Mammary epithelial cell (primary cell): ENCODE measurements around the gene FXYD6.

ENCODE experiments used
- CTCF ChIP-seq, 2 donors: IDR thresholded peaks in 1 of 2; conservative IDR thresholded peaks in 1 of 2; 2 replicates each; pipeline ENCODE4 v1.5.1; 2011 to 2012; ENCODE audit warnings: inconsistent platforms in 2 of 2, low read length in 2 of 2, mild to moderate bottlenecking in 2 of 2, control low read depth in 1 of 2, low read depth in 1 of 2; ENCODE audit not compliant: insufficient read depth in 1 of 2; ENCODE audit errors: extremely low read depth in 1 of 2
- EZH2 ChIP-seq: IDR thresholded peaks from 2 replicates; pipeline ENCODE4 v1.6.1; 2012; ENCODE audit warnings: low read length, inconsistent platforms, borderline replicate concordance

- TF ChIP-seq CTCF (conservative IDR thresholded peaks at IDR 0.05 in 1 of 2, IDR thresholded peaks at IDR 0.05 in 1 of 2; ENCODE audit: extremely low read depth in 1 of 2, insufficient read depth in 1 of 2, low read depth in 1 of 2, low read length in 2 of 2) (no peak), EZH2 (no peak)
Observed at GRCh38 chr11:117906126-117906525, 29.7 kb upstream of the FXYD6 start.
